Ishikawa (cell line): ENCODE data around the gene TRAF1.
A peak's percentile ranks its signal among the peaks of the same experiment; 100 is the strongest.

Experiments
- CEBPB ChIP-seq: IDR thresholded peaks from 2 replicates; pipeline ENCODE4 v1.6.1; 2012
- CREB1 ChIP-seq: IDR thresholded peaks from 2 replicates; pipeline ENCODE4 v1.6.1; 2012; ENCODE audit warnings: low read depth
- EGR1 ChIP-seq: IDR thresholded peaks from 2 replicates; pipeline ENCODE4 v1.6.1; 2012
- EP300 ChIP-seq: IDR thresholded peaks from 2 replicates; pipeline ENCODE4 v1.6.1; 2012; ENCODE audit warnings: borderline replicate concordance
- FOXM1 ChIP-seq: IDR thresholded peaks from 2 replicates; pipeline ENCODE4 v1.6.1; 2012; ENCODE audit warnings: low read depth, borderline replicate concordance
- NFIC ChIP-seq: IDR thresholded peaks from 2 replicates; pipeline ENCODE4 v1.6.1; 2012
- RAD21 ChIP-seq: IDR thresholded peaks from 2 replicates; pipeline ENCODE4 v1.6.1; 2012; ENCODE audit warnings: low read depth
- TAF1 ChIP-seq: IDR thresholded peaks from 2 replicates; pipeline ENCODE4 v1.6.1; 2012; ENCODE audit warnings: low read depth, mild to moderate bottlenecking
- TCF12 ChIP-seq: IDR thresholded peaks from 2 replicates; pipeline ENCODE4 v1.6.1; 2012; ENCODE audit warnings: low read depth
- TEAD4 ChIP-seq: IDR thresholded peaks from 2 replicates; pipeline ENCODE4 v1.6.1; 2012
- YY1 ChIP-seq: IDR thresholded peaks from 2 replicates; pipeline ENCODE4 v1.6.1; 2012; ENCODE audit warnings: low read depth
- ZBTB7A ChIP-seq: IDR thresholded peaks from 2 replicates; pipeline ENCODE4 v1.6.1; 2012; ENCODE audit warnings: low read depth
- TF ChIP-seq, protein P1 (sequence below): IDR thresholded peaks from 2 replicates; pipeline ENCODE4 v1.6.1; 2012
- TF ChIP-seq, protein P2 (sequence below): IDR thresholded peaks from 2 replicates; pipeline ENCODE4 v1.6.1; 2012; ENCODE audit warnings: low read depth, mild to moderate bottlenecking
- TF ChIP-seq, protein P3 (sequence below): IDR thresholded peaks from 2 replicates; pipeline ENCODE4 v1.6.1; 2012

TRAF1 gene

DNA sequence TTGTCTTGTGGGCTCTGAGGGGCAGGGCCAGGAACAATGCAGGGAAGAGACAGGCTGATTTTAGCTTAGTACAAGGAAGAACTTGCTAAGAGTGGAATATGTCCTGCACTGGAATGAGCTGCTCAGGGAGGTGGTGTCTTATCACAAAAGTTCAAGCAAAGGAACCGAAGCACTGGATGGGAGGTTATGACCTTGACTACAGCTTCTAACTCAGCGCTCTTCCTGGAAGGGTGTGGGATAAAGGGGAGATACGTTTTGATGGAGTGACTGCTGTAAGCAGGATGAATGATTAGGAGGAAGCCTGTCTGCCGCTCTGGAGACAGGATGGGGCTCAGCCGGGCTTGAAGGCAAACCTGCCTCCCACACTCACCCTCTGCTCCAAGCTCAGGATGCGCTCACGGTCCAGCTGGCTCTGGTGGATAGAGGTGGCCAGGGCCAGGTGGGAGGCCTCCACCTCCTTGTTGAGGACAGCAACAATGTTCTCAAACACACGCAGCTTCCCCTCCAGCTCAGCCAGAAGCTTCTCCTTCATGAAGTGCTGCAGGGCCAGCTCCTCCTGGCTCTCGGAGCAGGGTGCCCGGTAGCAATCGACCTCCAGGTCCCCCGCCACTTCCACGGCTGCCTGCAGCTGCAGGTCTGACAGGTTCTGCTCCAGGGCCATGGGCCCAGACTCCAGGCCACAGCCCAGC lies 13.5 kb downstream of the TRAF1 start:
- no peak for TF ChIP-seq ZBTB7A

GRCh38 chr9:120911295-120911837 lies 15.2 kb downstream of the TRAF1 start:
- TF ChIP-seq FOXM1 = no peak
- TF ChIP-seq, protein P1, sequence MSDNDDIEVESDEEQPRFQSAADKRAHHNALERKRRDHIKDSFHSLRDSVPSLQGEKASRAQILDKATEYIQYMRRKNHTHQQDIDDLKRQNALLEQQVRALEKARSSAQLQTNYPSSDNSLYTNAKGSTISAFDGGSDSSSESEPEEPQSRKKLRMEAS = no peak
- no peak for TF ChIP-seq TEAD4

DNA sequence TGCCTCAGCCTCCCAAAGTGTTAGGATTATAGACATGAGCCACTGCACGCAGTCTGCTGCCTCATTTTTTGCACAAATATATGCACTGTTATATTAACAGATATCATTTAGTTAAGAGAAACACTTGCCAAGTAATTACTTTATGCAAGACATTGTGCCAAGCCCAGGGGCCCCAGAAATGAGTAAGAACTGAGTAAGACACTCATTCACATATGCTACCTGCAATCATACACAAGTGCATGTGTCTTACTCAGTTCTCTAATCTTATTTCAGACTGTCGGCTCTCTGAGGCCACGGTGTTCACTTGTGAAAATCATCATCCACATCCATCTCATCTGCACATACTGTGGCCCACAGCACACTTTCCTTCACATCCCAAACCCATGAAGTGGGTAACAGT lies 16.0 kb downstream of the TRAF1 start:
- TF ChIP-seq TEAD4 (no peak), ZBTB7A (no peak), EP300 (no peak), NFIC (no peak), FOXM1 (no peak), CREB1 (no peak), RAD21 (no peak), CEBPB (no peak), TCF12 (no peak), TAF1 (no peak), YY1 (no peak), EGR1 (no peak)
- TF ChIP-seq, protein P1 = no peak
- TF ChIP-seq, protein P2, sequence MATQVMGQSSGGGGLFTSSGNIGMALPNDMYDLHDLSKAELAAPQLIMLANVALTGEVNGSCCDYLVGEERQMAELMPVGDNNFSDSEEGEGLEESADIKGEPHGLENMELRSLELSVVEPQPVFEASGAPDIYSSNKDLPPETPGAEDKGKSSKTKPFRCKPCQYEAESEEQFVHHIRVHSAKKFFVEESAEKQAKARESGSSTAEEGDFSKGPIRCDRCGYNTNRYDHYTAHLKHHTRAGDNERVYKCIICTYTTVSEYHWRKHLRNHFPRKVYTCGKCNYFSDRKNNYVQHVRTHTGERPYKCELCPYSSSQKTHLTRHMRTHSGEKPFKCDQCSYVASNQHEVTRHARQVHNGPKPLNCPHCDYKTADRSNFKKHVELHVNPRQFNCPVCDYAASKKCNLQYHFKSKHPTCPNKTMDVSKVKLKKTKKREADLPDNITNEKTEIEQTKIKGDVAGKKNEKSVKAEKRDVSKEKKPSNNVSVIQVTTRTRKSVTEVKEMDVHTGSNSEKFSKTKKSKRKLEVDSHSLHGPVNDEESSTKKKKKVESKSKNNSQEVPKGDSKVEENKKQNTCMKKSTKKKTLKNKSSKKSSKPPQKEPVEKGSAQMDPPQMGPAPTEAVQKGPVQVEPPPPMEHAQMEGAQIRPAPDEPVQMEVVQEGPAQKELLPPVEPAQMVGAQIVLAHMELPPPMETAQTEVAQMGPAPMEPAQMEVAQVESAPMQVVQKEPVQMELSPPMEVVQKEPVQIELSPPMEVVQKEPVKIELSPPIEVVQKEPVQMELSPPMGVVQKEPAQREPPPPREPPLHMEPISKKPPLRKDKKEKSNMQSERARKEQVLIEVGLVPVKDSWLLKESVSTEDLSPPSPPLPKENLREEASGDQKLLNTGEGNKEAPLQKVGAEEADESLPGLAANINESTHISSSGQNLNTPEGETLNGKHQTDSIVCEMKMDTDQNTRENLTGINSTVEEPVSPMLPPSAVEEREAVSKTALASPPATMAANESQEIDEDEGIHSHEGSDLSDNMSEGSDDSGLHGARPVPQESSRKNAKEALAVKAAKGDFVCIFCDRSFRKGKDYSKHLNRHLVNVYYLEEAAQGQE = no peak
- TF ChIP-seq, protein P3, sequence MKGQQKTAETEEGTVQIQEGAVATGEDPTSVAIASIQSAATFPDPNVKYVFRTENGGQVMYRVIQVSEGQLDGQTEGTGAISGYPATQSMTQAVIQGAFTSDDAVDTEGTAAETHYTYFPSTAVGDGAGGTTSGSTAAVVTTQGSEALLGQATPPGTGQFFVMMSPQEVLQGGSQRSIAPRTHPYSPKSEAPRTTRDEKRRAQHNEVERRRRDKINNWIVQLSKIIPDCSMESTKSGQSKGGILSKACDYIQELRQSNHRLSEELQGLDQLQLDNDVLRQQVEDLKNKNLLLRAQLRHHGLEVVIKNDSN = no peak

DNA sequence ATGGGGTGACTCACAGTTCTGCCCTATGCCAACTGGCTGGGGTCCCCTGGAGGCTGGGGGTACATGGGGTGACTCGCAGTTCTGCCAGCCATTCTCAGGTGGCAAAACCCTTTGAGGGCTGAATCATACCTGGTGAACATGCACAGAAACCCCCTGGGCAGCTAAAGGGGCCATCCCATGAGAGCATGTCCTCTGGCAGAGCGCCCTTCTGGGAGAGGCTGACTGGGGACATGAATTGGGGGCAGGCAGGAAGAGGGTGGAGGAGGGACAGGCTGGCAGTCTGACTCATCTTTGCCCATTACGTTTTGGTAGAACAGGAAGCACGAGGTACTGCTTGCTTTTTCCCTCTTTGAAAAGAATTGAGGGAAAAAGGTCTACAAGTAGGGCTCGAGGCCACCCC lies 16.7 kb downstream of the TRAF1 start:
- TF ChIP-seq, protein P1 = peak; percentile 59; the same call in 1 of the 2 replicates
- no peak for TF ChIP-seq ZBTB7A

- TF ChIP-seq CREB1 = no peak
- TF ChIP-seq EGR1 = no peak
- no peak for TF ChIP-seq EP300
- peak; percentile 57 for TF ChIP-seq NFIC
- no peak for TF ChIP-seq RAD21
- TF ChIP-seq FOXM1 = no peak
These were observed 21.1 kb downstream of the TRAF1 start for GRCh38 chr9:120905315-120906164.

DNA sequence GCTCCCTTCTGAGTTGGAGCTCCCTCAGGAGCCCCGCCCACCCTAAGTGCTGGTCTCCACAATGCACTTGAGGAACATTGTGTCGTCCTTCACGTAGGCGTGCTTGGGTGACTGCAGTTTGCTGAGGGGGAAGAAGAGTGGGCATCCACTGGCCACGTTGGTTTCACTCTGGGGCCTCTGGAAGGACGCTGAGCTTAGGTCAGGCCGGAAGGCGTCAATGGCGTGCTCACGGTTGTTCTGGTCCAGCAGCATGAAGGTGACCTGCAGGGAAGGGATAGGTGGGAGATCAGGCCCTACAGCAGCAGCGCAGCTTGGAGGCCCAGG lies 21.7 kb downstream of the TRAF1 start:
- no peak for TF ChIP-seq YY1
- no peak for TF ChIP-seq TEAD4
- no peak for TF ChIP-seq FOXM1
- TF ChIP-seq CEBPB = no peak
- TF ChIP-seq TCF12 = no peak
- TF ChIP-seq, protein P3 = no peak
- no peak for TF ChIP-seq EP300
- TF ChIP-seq CREB1 = no peak
- TF ChIP-seq, protein P1 = no peak
- TF ChIP-seq TAF1 = no peak
- TF ChIP-seq NFIC = no peak
- TF ChIP-seq EGR1 = no peak

- no peak for TF ChIP-seq ZBTB7A
- no peak for TF ChIP-seq TEAD4
- no peak for TF ChIP-seq FOXM1
- no peak for TF ChIP-seq RAD21
- no peak for TF ChIP-seq EP300
- TF ChIP-seq CREB1 = no peak
- no peak for TF ChIP-seq TCF12
- no peak for TF ChIP-seq CEBPB
- no peak for TF ChIP-seq TAF1
These were observed 22.3 kb downstream of the TRAF1 start for GRCh38 chr9:120904061-120904977.
